GM18520 (cell line): ENCODE data around the gene PLEKHH2.
"Not testable (repeated sequence)": the region's sequence is repeated elsewhere in the genome, so short reads cannot be mapped to it uniquely, and the experiment has no call there.

Experiments
- ATAC-seq: cut with Tn5 transposase; IDR thresholded peaks from one replicate; pipeline ENCODE4 v1.9.1; 2021; ENCODE audit not compliant: unreplicated experiment

Gene PLEKHH2

GRCh38 chr2:43637030-43637803 is at the start of gene PLEKHH2:
Gene PLEKHH2, plus strand, starts transcription at chr2:43637260. Its CDS starts 7,414 bp downstream, at chr2:43644674.
- ATAC-seq, result peak; percentile 98

- ATAC-seq, result no peak
Measured at GRCh38 chr2:43592443-43592842, 44.6 kb upstream of the PLEKHH2 start.

GRCh38 chr2:43593254-43593653 is 43.8 kb upstream of the PLEKHH2 start:
- no peak for ATAC-seq

- ATAC-seq, result no peak
Measured at GRCh38 chr2:43594875-43595274, 42.2 kb upstream of the PLEKHH2 start.

GRCh38 chr2:43595603-43596412 is 41.3 kb upstream of the PLEKHH2 start, which contains the start of gene THADA:
Gene THADA, minus strand, starts transcription at chr2:43596038. Its CDS starts 3,646 bp downstream, at chr2:43592392.
- ATAC-seq, result peak; percentile 95

GRCh38 chr2:43600596-43600995 is 36.5 kb upstream of the PLEKHH2 start:
- ATAC-seq, result not testable (repeated sequence)

- ATAC-seq, result no peak
Measured at GRCh38 chr2:43604674-43605073, 32.4 kb upstream of the PLEKHH2 start.

- ATAC-seq, result no peak
Measured at GRCh38 chr2:43605079-43605655, 31.9 kb upstream of the PLEKHH2 start.

- ATAC-seq, result no peak
Measured at GRCh38 chr2:43605851-43606250, 31.2 kb upstream of the PLEKHH2 start.

GRCh38 chr2:43609290-43609918 is 27.7 kb upstream of the PLEKHH2 start:
- ATAC-seq, result no peak

GRCh38 chr2:43610361-43610760 is 26.7 kb upstream of the PLEKHH2 start:
- no peak for ATAC-seq

- peak; percentile 61 for ATAC-seq
Measured at GRCh38 chr2:43611987-43612894, 24.8 kb upstream of the PLEKHH2 start.

- no peak for ATAC-seq
Measured at GRCh38 chr2:43612944-43613343, 24.1 kb upstream of the PLEKHH2 start.

GRCh38 chr2:43616967-43617680 is 19.9 kb upstream of the PLEKHH2 start:
- ATAC-seq, result no peak

GRCh38 chr2:43619511-43619910 is 17.5 kb upstream of the PLEKHH2 start:
- no peak for ATAC-seq

- ATAC-seq, result no peak
Measured at GRCh38 chr2:43622931-43623451, 14.1 kb upstream of the PLEKHH2 start.

GRCh38 chr2:43631618-43632317 is 5.3 kb upstream of the PLEKHH2 start:
- no peak for ATAC-seq

GRCh38 chr2:43634604-43635306 is 2.3 kb upstream of the PLEKHH2 start:
- ATAC-seq, result no peak
